GM12891 (cell line): Measurements from ENCODE around the gene ATPAF2.

ENCODE experiments used
- DNase-seq: peaks from one replicate; pipeline ENCODE4 v3.0.0; 2011; ENCODE audit warnings: low spot score; ENCODE audit not compliant: insufficient read length
- FAIRE-seq: peaks from 2 replicates; lab custom pipeline; 2011; peaks lifted over from hg19 to GRCh38; lab: Jason Lieb, UNC
- PAX5 ChIP-seq: IDR thresholded peaks from 2 replicates; pipeline ENCODE4 v1.6.1; 2011; ENCODE audit warnings: low read length, moderate library complexity, mild to moderate bottlenecking; ENCODE audit not compliant: insufficient read depth, severe bottlenecking
- POLR2A ChIP-seq: IDR thresholded peaks from 2 replicates; pipeline ENCODE4 v1.6.1; 2011; ENCODE audit warnings: low read depth, low read length, control low read depth
- POLR2AphosphoS5 ChIP-seq: IDR thresholded peaks from 2 replicates; pipeline ENCODE4 v1.6.1; 2011; ENCODE audit warnings: low read depth, low read length, control low read depth
- POU2F2 ChIP-seq: IDR thresholded peaks from 2 replicates; pipeline ENCODE4 v1.6.1; 2011; ENCODE audit warnings: low read depth, mild to moderate bottlenecking, control low read depth, low read length, moderate library complexity
- SPI1 ChIP-seq: IDR thresholded peaks from 2 replicates; pipeline ENCODE4 v1.6.1; 2011; ENCODE audit warnings: low read depth, low read length, control low read depth
- TAF1 ChIP-seq: IDR thresholded peaks from 2 replicates; pipeline ENCODE4 v1.6.1; 2011; ENCODE audit warnings: low read depth, low read length, control low read depth

ATPAF2 gene

DNA sequence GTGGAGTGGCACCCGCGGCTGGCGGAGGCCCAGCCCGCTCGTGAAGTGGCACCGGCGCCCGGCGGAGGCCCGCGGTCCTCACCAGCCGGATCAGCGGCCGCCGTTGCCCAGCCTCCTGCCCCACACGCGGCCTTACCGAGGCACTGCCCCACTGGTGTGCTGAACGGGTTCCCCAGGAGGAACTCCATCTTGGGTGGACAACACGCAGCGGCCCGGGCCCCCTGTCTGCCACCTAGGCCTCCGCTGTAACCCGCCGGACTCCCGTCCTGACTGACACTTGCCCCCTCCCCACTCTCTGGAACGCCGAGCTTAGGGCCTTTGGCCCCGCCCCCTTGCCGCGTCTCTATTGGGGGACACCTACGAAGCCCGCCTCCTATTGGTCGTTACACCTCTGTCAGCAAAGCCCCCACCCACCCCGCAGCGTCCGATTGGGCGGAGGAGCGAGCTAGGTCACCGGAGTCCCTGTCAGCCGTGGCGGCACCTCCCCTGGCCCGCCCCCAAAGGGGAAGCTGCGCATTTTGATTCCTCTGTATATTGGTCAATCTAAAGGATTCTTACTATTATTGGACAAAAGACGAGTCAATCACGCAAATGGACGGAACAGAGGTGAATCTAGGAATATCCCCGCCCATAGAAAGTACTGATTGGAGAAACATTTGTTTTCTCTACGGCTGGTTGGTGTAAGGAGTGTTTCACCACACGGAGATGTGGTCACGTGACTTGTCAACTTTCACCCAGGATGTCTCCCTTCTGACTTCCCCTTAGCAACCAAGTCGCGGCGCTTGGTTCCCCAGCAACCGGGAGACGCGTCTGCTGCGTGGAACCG, 66.6 kb downstream of the ATPAF2 start, which contains the start of the genes DRC3 and TOM1L2:
Gene DRC3, plus strand, starts transcription at position 737 of the 826 bp plus-strand sequence. CDS start 4,737 bp downstream, outside the sequence.
Gene TOM1L2, minus strand, starts transcription at position 275 of the 826 bp plus-strand sequence. Its CDS starts 87 bp downstream, at position 188.
- TF ChIP-seq PAX5 (no peak), TAF1 (peak; percentile 45; the same call in 1 of the 2 replicates), POLR2AphosphoS5 (0 out of 2 replicates have a peak, but pooled peaks have one; percentile 34), SPI1 (peak; percentile 73), POLR2A (peak; percentile 50; the same call in 1 of the 2 replicates), POU2F2 (peak; percentile 34; the same call in 1 of the 2 replicates)
- FAIRE-seq (peak; percentile 100), DNase-seq (peak; percentile 97)

DNA sequence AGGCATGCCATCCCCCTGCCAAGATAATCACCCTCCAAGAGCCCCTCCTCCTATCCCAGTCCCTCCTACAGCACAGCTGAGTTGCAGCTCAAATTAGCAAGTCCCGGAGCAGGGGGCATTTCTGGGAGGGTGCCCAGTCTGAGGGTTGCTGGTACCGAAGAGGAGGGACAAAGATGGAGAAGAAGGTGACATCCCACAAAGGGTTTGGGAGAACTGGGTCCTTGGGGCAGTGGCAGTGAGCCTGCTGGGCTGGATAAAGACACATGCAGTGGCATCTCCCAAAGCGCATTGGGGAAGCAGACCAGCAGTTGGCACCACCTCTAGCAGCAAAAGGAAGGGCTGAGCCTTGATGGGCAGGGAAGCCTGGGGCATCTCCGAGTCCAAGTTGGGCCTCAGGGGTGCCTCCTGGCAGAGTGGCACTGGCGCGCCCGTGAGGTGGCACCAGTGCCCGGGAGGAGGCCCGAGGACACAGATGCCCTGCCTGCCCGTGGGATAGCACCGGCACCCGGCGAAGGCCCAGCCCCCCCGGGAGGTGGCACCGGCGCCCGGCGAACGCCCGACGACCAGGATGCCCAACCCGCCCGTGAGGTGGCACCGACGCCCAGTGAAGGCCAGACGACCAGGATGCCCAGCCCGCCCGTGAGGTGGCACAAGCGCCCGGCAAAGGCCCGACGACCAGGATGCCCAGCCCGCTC, 67.4 kb downstream of the ATPAF2 start:
- DNase-seq (no peak), FAIRE-seq (no peak)
- TF ChIP-seq POLR2AphosphoS5 (no peak), POLR2A (no peak), SPI1 (no peak), POU2F2 (no peak), TAF1 (no peak), PAX5 (no peak)

DNA sequence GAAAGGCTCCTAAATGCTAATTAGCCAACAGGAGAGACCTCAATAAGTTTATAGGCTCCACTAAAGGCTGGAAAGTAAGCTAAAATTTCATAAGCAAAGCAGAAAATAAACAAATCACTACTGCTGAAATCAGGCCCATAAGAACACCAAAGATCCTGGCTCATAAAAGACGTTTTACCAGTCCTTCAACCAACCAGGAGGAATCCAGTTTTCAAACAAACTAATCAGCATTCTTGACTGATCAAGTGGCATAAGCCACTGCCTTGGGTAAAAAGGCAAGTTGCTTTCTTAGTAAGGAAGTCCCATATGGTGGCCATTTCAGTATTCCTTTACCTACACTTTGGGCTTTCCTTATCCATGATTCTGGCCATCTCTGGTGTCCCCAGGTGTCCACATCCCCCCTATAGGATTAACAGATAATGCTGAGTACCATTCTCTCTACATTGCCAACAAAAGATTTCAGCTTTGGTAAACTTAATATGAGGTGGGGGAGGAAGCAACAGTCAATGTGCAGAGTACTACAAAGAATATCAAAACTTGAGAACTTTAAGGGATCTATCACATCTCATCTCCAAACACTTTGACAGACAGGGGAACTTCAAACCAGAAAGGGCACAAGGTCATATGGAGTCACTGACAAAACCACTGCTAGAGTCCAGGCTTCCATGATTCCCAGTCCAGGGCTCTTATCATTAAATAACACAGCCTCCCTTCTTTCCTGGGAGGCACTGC, 68.1 kb downstream of the ATPAF2 start:
- TF ChIP-seq PAX5: no peak
- TF ChIP-seq POLR2AphosphoS5: no peak
- no peak for TF ChIP-seq POLR2A
- no peak for TF ChIP-seq POU2F2
- TF ChIP-seq TAF1: no peak
- TF ChIP-seq SPI1: no peak
- FAIRE-seq: no peak

More for the DNA sequence above, 68.1 kb downstream of the ATPAF2 start:
- no peak for DNase-seq
